Loucy (cell line): Measurements from ENCODE around the gene HYAL3.

Experiments
- EZH2phosphoT487 ChIP-seq: fragments of 200-600 bp; IDR thresholded peaks from 2 replicates; pipeline ENCODE4 v1.6.1; 2018; ENCODE audit warnings: antibody characterized with exemption, mild to moderate bottlenecking, moderate library complexity, borderline replicate concordance
- TF ChIP-seq, protein P1 (sequence below): fragments of 200-600 bp; sonication (generic); conservative IDR thresholded peaks from 2 replicates; pipeline ENCODE4 v1.5.1; 2014; ENCODE audit warnings: mild to moderate bottlenecking, antibody characterized with exemption, low read length

GRCh38 chr3:50289130-50289529 lies 10.1 kb downstream of the HYAL3 start:
- TF ChIP-seq, protein P1, sequence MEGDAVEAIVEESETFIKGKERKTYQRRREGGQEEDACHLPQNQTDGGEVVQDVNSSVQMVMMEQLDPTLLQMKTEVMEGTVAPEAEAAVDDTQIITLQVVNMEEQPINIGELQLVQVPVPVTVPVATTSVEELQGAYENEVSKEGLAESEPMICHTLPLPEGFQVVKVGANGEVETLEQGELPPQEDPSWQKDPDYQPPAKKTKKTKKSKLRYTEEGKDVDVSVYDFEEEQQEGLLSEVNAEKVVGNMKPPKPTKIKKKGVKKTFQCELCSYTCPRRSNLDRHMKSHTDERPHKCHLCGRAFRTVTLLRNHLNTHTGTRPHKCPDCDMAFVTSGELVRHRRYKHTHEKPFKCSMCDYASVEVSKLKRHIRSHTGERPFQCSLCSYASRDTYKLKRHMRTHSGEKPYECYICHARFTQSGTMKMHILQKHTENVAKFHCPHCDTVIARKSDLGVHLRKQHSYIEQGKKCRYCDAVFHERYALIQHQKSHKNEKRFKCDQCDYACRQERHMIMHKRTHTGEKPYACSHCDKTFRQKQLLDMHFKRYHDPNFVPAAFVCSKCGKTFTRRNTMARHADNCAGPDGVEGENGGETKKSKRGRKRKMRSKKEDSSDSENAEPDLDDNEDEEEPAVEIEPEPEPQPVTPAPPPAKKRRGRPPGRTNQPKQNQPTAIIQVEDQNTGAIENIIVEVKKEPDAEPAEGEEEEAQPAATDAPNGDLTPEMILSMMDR = no peak
- TF ChIP-seq EZH2phosphoT487 = no peak
